Fibroblast of peridontal ligament (primary cell): Measurements from ENCODE around the gene LRRC10B.

Source experiments
- DNase-seq: peaks from one replicate; pipeline ENCODE4 v3.0.0-alpha.2; 2010; ENCODE audit errors: extremely low read depth

LRRC10B gene

GRCh38 chr11:61546663-61547062, 38.1 kb downstream of the LRRC10B start:
- DNase-seq, result no peak

- no peak for DNase-seq
These were observed 38.7 kb downstream of the LRRC10B start for GRCh38 chr11:61547246-61547645.

GRCh38 chr11:61549177-61549576, 40.6 kb downstream of the LRRC10B start:
- no peak for DNase-seq

GRCh38 chr11:61549662-61550568, 41.4 kb downstream of the LRRC10B start:
- DNase-seq, result no peak

- DNase-seq, result no peak
These were observed 42.2 kb downstream of the LRRC10B start for GRCh38 chr11:61550665-61551227.

GRCh38 chr11:61551634-61552033, 43.1 kb downstream of the LRRC10B start:
- no peak for DNase-seq

- no peak for DNase-seq
These were observed 43.6 kb downstream of the LRRC10B start for GRCh38 chr11:61552108-61552635.

GRCh38 chr11:61553373-61554171, 45.0 kb downstream of the LRRC10B start:
- DNase-seq, result no peak

GRCh38 chr11:61554172-61554988, 45.8 kb downstream of the LRRC10B start:
- no peak for DNase-seq

GRCh38 chr11:61555051-61555969, 46.8 kb downstream of the LRRC10B start:
- no peak for DNase-seq

- no peak for DNase-seq
These were observed 47.4 kb downstream of the LRRC10B start for GRCh38 chr11:61555978-61556377.

GRCh38 chr11:61556621-61557020, 48.1 kb downstream of the LRRC10B start:
- no peak for DNase-seq
